Caco-2 (cell line): Measurements from ENCODE around the gene SYCP2. TPM values are rescaled to one million over a fixed set of nuclear protein-coding genes. Genes with fewer than 3 reads are reported as not detected.

Experiments used
- BruUV-seq: library from RNA; stranded (reverse); fragments of 400-500 nt; replicated peaks from 2 replicates; lab custom pipeline; 2021; lab: Mats Ljungman, UMichigan
- CTCF ChIA-PET: fragments of 300-600 bp; sonication (Branson Sonifier 250); formaldehyde crosslinking; loops from one replicate; lab custom pipeline; 2022; ENCODE audit warnings: antibody characterized with exemption; lab: Charles Lee
- POLR2A ChIA-PET: fragments of 300-600 bp; sonication (Branson Sonifier 250); formaldehyde crosslinking; loops from one replicate; lab custom pipeline; 2022; ENCODE audit warnings: antibody characterized with exemption; lab: Charles Lee
- DNase-seq, 2 experiments: peaks; one replicate each; pipeline versions ENCODE4 v3.0.0 to v3.0.0-alpha.2; 2020 to 2022
- H3K27me3 ChIP-seq: replicated peaks from 2 replicates; pipeline ENCODE4 v1.6.0; 2011; ENCODE audit warnings: low read length; ENCODE audit not compliant: control insufficient read depth, insufficient read depth
- H3K36me3 ChIP-seq: 2 replicates; pipeline ENCODE4 v1.5.1; 2011; ENCODE audit warnings: low read length; ENCODE audit not compliant: control insufficient read depth, insufficient read depth
- H3K4me1 ChIP-seq: fragments of 250-450 bp; sonication (Bioruptor Pico); 2 replicates; pipeline ENCODE4 v1.5.1; 2020; ENCODE audit warnings: mild to moderate bottlenecking
- H3K4me3 ChIP-seq: 2 replicates; pipeline ENCODE4 v1.5.1; 2011; ENCODE audit warnings: low read depth, mild to moderate bottlenecking, control low read depth, low read length
- H3K9me3 ChIP-seq: fragments of 250-450 bp; sonication (Bioruptor Pico); 2 replicates; pipeline ENCODE4 v1.5.1; 2020; ENCODE audit warnings: mild to moderate bottlenecking, moderate library complexity
- H3K27ac Mint-ChIP-seq: one replicate; pipeline ENCODE4 v1.8.0; 2022; ENCODE audit warnings: mixed read lengths; ENCODE audit not compliant: unreplicated experiment
- H3K27me3 Mint-ChIP-seq: one replicate; pipeline ENCODE4 v1.8.0; 2022; ENCODE audit warnings: mixed read lengths; ENCODE audit not compliant: insufficient read depth, unreplicated experiment
- H3K36me3 Mint-ChIP-seq: one replicate; pipeline ENCODE4 v1.8.0; 2022; ENCODE audit warnings: mild to moderate bottlenecking, mixed read lengths; ENCODE audit not compliant: insufficient read depth, unreplicated experiment
- H3K4me1 Mint-ChIP-seq: one replicate; pipeline ENCODE4 v1.8.0; 2022; ENCODE audit warnings: low read depth, mixed read lengths; ENCODE audit not compliant: unreplicated experiment
- H3K4me3 Mint-ChIP-seq: one replicate; pipeline ENCODE4 v1.8.0; 2022; ENCODE audit warnings: mild to moderate bottlenecking, moderate library complexity, mixed read lengths; ENCODE audit not compliant: unreplicated experiment
- H3K9me3 Mint-ChIP-seq: one replicate; pipeline ENCODE4 v1.8.0; 2022; ENCODE audit warnings: mixed read lengths; ENCODE audit not compliant: unreplicated experiment
- CTCF ChIP-seq, 2 experiments: fragments of 200-600 bp in 1 of 2; IDR thresholded peaks; 1 replicate in 1 of 2; 2 replicates in 1 of 2; pipeline versions ENCODE4 v1.5.1 to v1.8.0; 2011 to 2022; ENCODE audit warnings: antibody characterized with exemption in 1 of 2, control low read depth in 1 of 2, inconsistent platforms in 1 of 2, low read depth in 1 of 2, low read length in 1 of 2, mild to moderate bottlenecking in 1 of 2, moderate library complexity in 1 of 2; ENCODE audit not compliant: insufficient read depth in 1 of 2, severe bottlenecking in 1 of 2, unreplicated experiment in 1 of 2
- intact Hi-C: fragments of 100-400 bp; cut with micrococcal nuclease; formaldehyde crosslinking; loops from one replicate; pipeline ENCODE4 v1.10.0; 2022; ENCODE audit not compliant: unreplicated experiment
- total RNA-seq: library from RNA; stranded (reverse); gene quantifications from 2 replicates; pipeline ENCODE4 v1.2.3, GENCODE V29; 2022

The SYCP2 gene
- total RNA-seq, 1 experiment from 2014 or later = 68.7 TPM

GRCh38 chr20:59813948-59814839, 119.2 kb downstream of the SYCP2 start:
- H3K36me3 ChIP-seq = no peaks in the 10 kb centered on the region
- no peak overlapping the region for H3K4me3 ChIP-seq
- H3K27me3 ChIP-seq = peaks cover 2% of the 10 kb centered on the region; the same call in 1 of the 2 replicates
- BruUV-seq = no TSS peak
- H3K27me3 Mint-ChIP-seq = peaks cover 9% of the 10 kb centered on the region
- DNase-seq = no peak
- intact Hi-C loops = no loop called here
- H3K9me3 Mint-ChIP-seq = no peaks in the 10 kb centered on the region
- H3K4me1 ChIP-seq = no peaks in the 10 kb centered on the region
- CTCF ChIA-PET = no interaction called here
- H3K4me3 Mint-ChIP-seq = no peak overlapping the region
- POLR2A ChIA-PET = no interaction called here
- H3K27ac Mint-ChIP-seq = no peak overlapping the region
- no peaks in the 10 kb centered on the region for H3K9me3 ChIP-seq
- no peak for TF ChIP-seq CTCF (IDR thresholded peaks at IDR 0.05; ENCODE audit: insufficient read depth in 1 of 2, low read depth in 1 of 2, low read length in 1 of 2, severe bottlenecking in 1 of 2, unreplicated experiment in 1 of 2)
- H3K36me3 Mint-ChIP-seq = no peaks in the 10 kb centered on the region
- H3K4me1 Mint-ChIP-seq = no peaks in the 10 kb centered on the region

Other genes with a start within 250 kb of the SYCP2 start
- 10.4 TPM in 2 replicates for gene PPP1R3D, start 6.7 kb upstream of the SYCP2 start, total RNA-seq
- gene FAM217B, start 6.8 kb upstream of the SYCP2 start, total RNA-seq = 60.3 and 65.3 TPM in 2 replicates
- gene CDH26, start 24.8 kb upstream of the SYCP2 start, total RNA-seq = 1.2 and 1.5 TPM in 2 replicates